A549 (cell line): Measurements from ENCODE around the gene PLCB3.

ENCODE experiments used
- BHLHE40 ChIP-seq: IDR thresholded peaks from 2 replicates; pipeline ENCODE4 v1.6.1; 2012; ENCODE audit warnings: low read depth, low read length, inconsistent platforms
- CTCF ChIP-seq: fragments of >200 bp; sonication (Bioruptor Twin); formaldehyde crosslinking; IDR thresholded peaks from 3 replicates; pipeline ENCODE4 v1.5.1; 2016
- HOXA7 ChIP-seq: fragments of 250-450 bp; sonication (Bioruptor Pico); IDR thresholded peaks from 2 replicates; pipeline ENCODE4 v1.5.0; 2020; ENCODE audit warnings: mild to moderate bottlenecking, moderate library complexity
- MAZ ChIP-seq: fragments of 150-350 bp; IDR thresholded peaks from 2 replicates; pipeline ENCODE4 v1.6.1; 2014; ENCODE audit warnings: antibody characterized with exemption, low read depth, low read length, borderline replicate concordance
- MYC ChIP-seq: IDR thresholded peaks from 2 replicates; pipeline ENCODE4 v1.6.1; 2012; ENCODE audit warnings: mild to moderate bottlenecking, inconsistent platforms, low read length, improper control_type of control experiment, borderline replicate concordance
- POLR2A ChIP-seq: IDR thresholded peaks from 2 replicates; pipeline ENCODE4 v1.6.1; 2012; ENCODE audit warnings: mild to moderate bottlenecking, low read length
- REST ChIP-seq: fragments of 200-600 bp; sonication (generic); IDR thresholded peaks from 2 replicates; pipeline ENCODE4 v1.6.1; 2016; ENCODE audit warnings: antibody characterized with exemption, mild to moderate bottlenecking, moderate library complexity
- RFX5 ChIP-seq: fragments of 450-650 bp; IDR thresholded peaks from 2 replicates; pipeline ENCODE4 v1.7.1; 2014; ENCODE audit warnings: antibody characterized with exemption, mild to moderate bottlenecking, moderate library complexity

DNA sequence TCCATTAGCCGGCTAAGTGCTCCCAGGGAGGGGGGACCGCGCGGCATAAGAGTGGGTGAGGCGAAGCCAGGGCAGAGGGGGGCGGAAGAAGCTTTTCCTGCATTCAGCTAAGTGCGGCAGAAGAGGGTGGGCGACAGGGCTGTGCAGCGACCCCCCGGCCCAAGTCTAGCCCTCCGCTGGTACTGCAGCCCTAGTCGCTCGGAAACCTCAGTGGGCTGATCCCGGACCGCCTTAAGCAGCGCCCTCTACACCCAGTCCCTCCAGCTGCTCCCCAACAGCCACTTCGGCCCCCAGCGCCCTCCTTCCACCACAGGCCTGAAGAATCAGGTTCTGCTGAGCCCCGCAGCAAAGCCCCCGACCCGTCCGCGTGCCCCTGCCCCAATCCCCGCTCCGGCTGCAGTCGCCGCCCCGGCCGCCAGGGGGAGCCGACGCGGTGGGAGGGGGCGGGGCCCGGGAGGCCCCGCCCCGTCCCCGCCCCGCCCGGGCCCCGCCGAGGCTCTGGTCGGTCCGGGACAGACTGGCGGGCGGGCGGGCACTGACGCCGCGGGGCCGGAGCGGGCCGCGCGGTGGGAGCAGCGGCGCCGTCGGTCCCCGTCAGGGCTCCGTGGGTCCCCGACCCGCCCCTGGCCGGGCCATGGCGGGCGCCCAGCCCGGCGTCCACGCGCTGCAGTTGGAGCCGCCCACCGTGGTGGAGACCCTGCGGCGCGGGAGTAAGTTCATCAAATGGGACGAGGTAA is at the start of gene PLCB3:
- TF ChIP-seq CTCF (peak; percentile 88), RFX5 (no peak), MAZ (0 out of 2 replicates have a peak, but pooled peaks have one; percentile 37), BHLHE40 (no peak), REST (no peak), POLR2A (peak; percentile 71), MYC (no peak), HOXA7 (CRISPR knock-in tag) (no peak)
